HCT116 (cell line): Measurements from ENCODE around the gene TSPAN5. TPM values are rescaled to one million over a fixed set of nuclear protein-coding genes. Genes with fewer than 3 reads are reported as not detected.

Source experiments
- ATAC-seq: fragments of 200-7000 bp; cut with Tn5 transposase; 2 replicates; pipeline ENCODE4 v1.9.1; 2020; ENCODE audit warnings: mild to moderate bottlenecking, moderate library complexity
- BruUV-seq: library from RNA; stranded (reverse); fragments of 400-500 nt; replicated peaks from 2 replicates; lab custom pipeline; 2021; lab: Mats Ljungman, UMichigan
- CTCF ChIA-PET: fragments of 300-600 bp; sonication (Branson Sonifier 250); formaldehyde crosslinking; loops from one replicate; lab custom pipeline; 2021; ENCODE audit warnings: antibody characterized with exemption; lab: Charles Lee
- POLR2A ChIA-PET: fragments of 300-600, 350-600 bp; sonication (Branson Sonifier 250); formaldehyde crosslinking; loops from one replicate; lab custom pipeline; 2021; ENCODE audit warnings: antibody characterized with exemption; lab: Charles Lee
- RAD21 ChIA-PET, 2 experiments: fragments of 300-600 bp; sonication (Branson Sonifier 250); formaldehyde crosslinking; loops; one replicate each; lab custom pipeline; 2023; ENCODE audit warnings: low total read pairs in 2 of 2; ENCODE audit not compliant: uncharacterized antibody in 2 of 2, unreplicated experiment in 2 of 2, low non-redundant PET in 1 of 2; lab: Charles Lee
- DNase-seq: peaks from one replicate; pipeline ENCODE4 v3.0.0-alpha.2; 2010; ENCODE audit warnings: low read depth, low spot score
- H2AFZ ChIP-seq: fragments of 200-600 bp; shearing (Covaris generic), sonication (generic); 2 replicates; pipeline ENCODE4 v1.6.1; 2017; ENCODE audit warnings: low read depth, mixed run types, mixed read lengths, antibody characterized with exemption, low read length; ENCODE audit not compliant: poor library complexity, severe bottlenecking
- H3K27ac ChIP-seq: 2 replicates; pipeline ENCODE4 v1.5.1; 2012; ENCODE audit warnings: low read depth, low read length
- H3K27me3 ChIP-seq: fragments of 200-600 bp; sonication (generic); 2 replicates; pipeline ENCODE4 v1.6.1; 2016; ENCODE audit warnings: mixed run types, low read length, mixed read lengths; ENCODE audit not compliant: insufficient read depth
- H3K36me3 ChIP-seq, 2 experiments: fragments of 200-500 bp in 1 of 2; fragments of 200-600 bp in 1 of 2; sonication (Bioruptor generic) in 1 of 2; sonication (generic) in 1 of 2; 2 replicates each; pipeline versions ENCODE4 v1.5.1 to v1.6.1; 2014 to 2016; ENCODE audit warnings: low read length in 2 of 2, inconsistent platforms in 1 of 2, mixed read lengths in 1 of 2, mixed run types in 1 of 2; ENCODE audit not compliant: insufficient read depth in 2 of 2, control insufficient read depth in 1 of 2
- H3K4me1 ChIP-seq, 2 experiments: fragments of 200-600 bp in 1 of 2; sonication (generic) in 1 of 2; 2 replicates each; pipeline versions ENCODE4 v1.5.1 to v1.6.1; 2012 to 2017; ENCODE audit warnings: low read length in 2 of 2, inconsistent platforms in 1 of 2, mild to moderate bottlenecking in 1 of 2, mixed read lengths in 1 of 2, mixed run types in 1 of 2, moderate library complexity in 1 of 2; ENCODE audit not compliant: insufficient read depth in 2 of 2, control insufficient read depth in 1 of 2
- H3K4me2 ChIP-seq: fragments of 200-600 bp; sonication (generic); 2 replicates; pipeline ENCODE4 v1.6.1; 2017; ENCODE audit warnings: mixed run types, low read length, mixed read lengths
- H3K4me3 ChIP-seq, 2 experiments: fragments of 200-600 bp in 1 of 2; sonication (generic) in 1 of 2; replicated peaks in 1 of 2; 2 replicates each; pipeline ENCODE4 v1.5.1; 2011 to 2016; ENCODE audit warnings: low read length in 2 of 2, control low read depth in 1 of 2, low read depth in 1 of 2, mild to moderate bottlenecking in 1 of 2, mixed read lengths in 1 of 2, mixed run types in 1 of 2
- H3K79me2 ChIP-seq: fragments of 200-600 bp; sonication (generic); 2 replicates; pipeline ENCODE4 v1.6.1; 2017; ENCODE audit warnings: mild to moderate bottlenecking, mixed run types, low read length, moderate library complexity, mixed read lengths; ENCODE audit not compliant: insufficient read depth
- H3K9ac ChIP-seq: fragments of 200-600 bp; sonication (generic); 2 replicates; pipeline ENCODE4 v1.6.1; 2016; ENCODE audit warnings: low read length, mixed read lengths
- H3K9me2 ChIP-seq: fragments of 200-600 bp; sonication (generic), shearing (Covaris generic); 2 replicates; pipeline ENCODE4 v1.6.1; 2017; ENCODE audit warnings: mixed run types, mild to moderate bottlenecking, moderate library complexity; ENCODE audit not compliant: insufficient read depth
- H3K9me3 ChIP-seq, 2 experiments: fragments of 200-500 bp in 1 of 2; fragments of 200-600 bp in 1 of 2; sonication (Bioruptor generic) in 1 of 2; sonication (generic) in 1 of 2; 2 replicates each; pipeline ENCODE4 v1.6.1; 2014 to 2017; ENCODE audit warnings: low read length in 2 of 2, mixed read lengths in 2 of 2, inconsistent platforms in 1 of 2, low read depth in 1 of 2, mild to moderate bottlenecking in 1 of 2, mixed run types in 1 of 2, moderate library complexity in 1 of 2; ENCODE audit not compliant: control insufficient read depth in 1 of 2, insufficient read depth in 1 of 2
- H4K20me1 ChIP-seq: fragments of 200-600 bp; sonication (generic), shearing (Covaris generic); 2 replicates; pipeline ENCODE4 v1.6.1; 2017; ENCODE audit warnings: mixed run types, mild to moderate bottlenecking, moderate library complexity; ENCODE audit not compliant: insufficient read depth
- ELF1 ChIP-seq: IDR thresholded peaks from 2 replicates; pipeline ENCODE4 v1.6.1; 2012; ENCODE audit warnings: low read depth, borderline replicate concordance
- JUND ChIP-seq: IDR thresholded peaks from 2 replicates; pipeline ENCODE4 v1.6.1; 2012
- POLR2AphosphoS5 ChIP-seq: IDR thresholded peaks from 2 replicates; pipeline ENCODE4 v1.6.1; 2011; ENCODE audit warnings: mild to moderate bottlenecking, low read depth, low read length, moderate library complexity
- RAD21 ChIP-seq: IDR thresholded peaks from 2 replicates; pipeline ENCODE4 v1.6.1; 2012; ENCODE audit warnings: low read depth, mild to moderate bottlenecking
- SIN3A ChIP-seq: IDR thresholded peaks from 2 replicates; pipeline ENCODE4 v1.6.1; 2012; ENCODE audit warnings: low read depth
- TCF7L2 ChIP-seq: IDR thresholded peaks from 2 replicates; pipeline ENCODE4 v1.7.0; 2011; ENCODE audit warnings: borderline replicate concordance, inconsistent platforms; ENCODE audit not compliant: insufficient read depth, insufficient read length; ENCODE audit errors: extremely low read depth
- intact Hi-C: fragments of 100-400 bp; cut with micrococcal nuclease; formaldehyde crosslinking; loops from 2 replicates; pipeline ENCODE4 v1.10.0; 2022
- total RNA-seq: library from RNA; stranded (reverse); gene quantifications from one replicate; pipeline ENCODE4 v1.2.1, GENCODE V29; 2021; ENCODE audit not compliant: unreplicated experiment
- TF ChIP-seq, protein P1 (sequence below): IDR thresholded peaks from 2 replicates; pipeline ENCODE4 v1.6.1; 2012; ENCODE audit warnings: low read depth
- TF ChIP-seq, protein P2 (sequence below): IDR thresholded peaks from 2 replicates; pipeline ENCODE4 v1.6.1; 2011; ENCODE audit warnings: mild to moderate bottlenecking, low read length, moderate library complexity; ENCODE audit not compliant: insufficient replicate concordance; ENCODE audit errors: extremely low read depth
- TF ChIP-seq, protein P3 (sequence below): IDR thresholded peaks from 2 replicates; pipeline ENCODE4 v1.6.1; 2012

TSPAN5 gene
- total RNA-seq, 1 experiment from 2014 or later, result 56.8 TPM

DNA sequence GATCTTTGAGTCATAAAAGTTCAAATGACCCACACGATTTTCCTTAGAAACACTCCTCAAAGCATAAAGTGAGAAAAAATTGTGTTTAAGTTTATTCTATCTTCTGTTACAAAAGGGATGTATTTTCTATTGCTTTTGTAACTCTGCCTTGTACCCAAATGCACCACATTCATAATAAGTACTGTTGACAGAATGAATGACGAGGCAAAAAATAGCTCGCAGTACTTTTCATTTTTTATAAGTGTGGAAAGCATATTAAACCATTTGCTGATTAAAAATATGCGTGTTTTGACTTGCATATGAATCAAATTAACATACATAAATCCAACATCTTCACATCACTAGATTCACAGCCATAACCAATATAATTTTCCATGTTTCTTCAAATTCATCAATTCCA, 11.2 kb upstream of the TSPAN5 start:
- RAD21 ChIA-PET, result no interaction called here
- Histone ChIP-seq H4K20me1 (no peaks in the 10 kb centered on the region), H3K4me3 (no peak overlapping the region), H3K9me2 (no peaks in the 10 kb centered on the region), H2AFZ (no peak overlapping the region), H3K27ac (no peak overlapping the region), H3K4me1 (no peaks in the 10 kb centered on the region; a peak in 1 of 4 replicates), H3K27me3 (no peaks in the 10 kb centered on the region), H3K36me3 (no peaks in the 10 kb centered on the region), H3K9me3 (peaks cover 0 to 10% of the 10 kb centered on the region in 2 experiments; a peak in 1 of 4 replicates), H3K9ac (no peak overlapping the region), H3K4me2 (no peak overlapping the region), H3K79me2 (no peaks in the 10 kb centered on the region)
- CTCF ChIA-PET, result no interaction called here
- intact Hi-C loops, result no loop called here
- TF ChIP-seq, protein P1, sequence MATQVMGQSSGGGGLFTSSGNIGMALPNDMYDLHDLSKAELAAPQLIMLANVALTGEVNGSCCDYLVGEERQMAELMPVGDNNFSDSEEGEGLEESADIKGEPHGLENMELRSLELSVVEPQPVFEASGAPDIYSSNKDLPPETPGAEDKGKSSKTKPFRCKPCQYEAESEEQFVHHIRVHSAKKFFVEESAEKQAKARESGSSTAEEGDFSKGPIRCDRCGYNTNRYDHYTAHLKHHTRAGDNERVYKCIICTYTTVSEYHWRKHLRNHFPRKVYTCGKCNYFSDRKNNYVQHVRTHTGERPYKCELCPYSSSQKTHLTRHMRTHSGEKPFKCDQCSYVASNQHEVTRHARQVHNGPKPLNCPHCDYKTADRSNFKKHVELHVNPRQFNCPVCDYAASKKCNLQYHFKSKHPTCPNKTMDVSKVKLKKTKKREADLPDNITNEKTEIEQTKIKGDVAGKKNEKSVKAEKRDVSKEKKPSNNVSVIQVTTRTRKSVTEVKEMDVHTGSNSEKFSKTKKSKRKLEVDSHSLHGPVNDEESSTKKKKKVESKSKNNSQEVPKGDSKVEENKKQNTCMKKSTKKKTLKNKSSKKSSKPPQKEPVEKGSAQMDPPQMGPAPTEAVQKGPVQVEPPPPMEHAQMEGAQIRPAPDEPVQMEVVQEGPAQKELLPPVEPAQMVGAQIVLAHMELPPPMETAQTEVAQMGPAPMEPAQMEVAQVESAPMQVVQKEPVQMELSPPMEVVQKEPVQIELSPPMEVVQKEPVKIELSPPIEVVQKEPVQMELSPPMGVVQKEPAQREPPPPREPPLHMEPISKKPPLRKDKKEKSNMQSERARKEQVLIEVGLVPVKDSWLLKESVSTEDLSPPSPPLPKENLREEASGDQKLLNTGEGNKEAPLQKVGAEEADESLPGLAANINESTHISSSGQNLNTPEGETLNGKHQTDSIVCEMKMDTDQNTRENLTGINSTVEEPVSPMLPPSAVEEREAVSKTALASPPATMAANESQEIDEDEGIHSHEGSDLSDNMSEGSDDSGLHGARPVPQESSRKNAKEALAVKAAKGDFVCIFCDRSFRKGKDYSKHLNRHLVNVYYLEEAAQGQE, result no peak
- TF ChIP-seq, protein P2, sequence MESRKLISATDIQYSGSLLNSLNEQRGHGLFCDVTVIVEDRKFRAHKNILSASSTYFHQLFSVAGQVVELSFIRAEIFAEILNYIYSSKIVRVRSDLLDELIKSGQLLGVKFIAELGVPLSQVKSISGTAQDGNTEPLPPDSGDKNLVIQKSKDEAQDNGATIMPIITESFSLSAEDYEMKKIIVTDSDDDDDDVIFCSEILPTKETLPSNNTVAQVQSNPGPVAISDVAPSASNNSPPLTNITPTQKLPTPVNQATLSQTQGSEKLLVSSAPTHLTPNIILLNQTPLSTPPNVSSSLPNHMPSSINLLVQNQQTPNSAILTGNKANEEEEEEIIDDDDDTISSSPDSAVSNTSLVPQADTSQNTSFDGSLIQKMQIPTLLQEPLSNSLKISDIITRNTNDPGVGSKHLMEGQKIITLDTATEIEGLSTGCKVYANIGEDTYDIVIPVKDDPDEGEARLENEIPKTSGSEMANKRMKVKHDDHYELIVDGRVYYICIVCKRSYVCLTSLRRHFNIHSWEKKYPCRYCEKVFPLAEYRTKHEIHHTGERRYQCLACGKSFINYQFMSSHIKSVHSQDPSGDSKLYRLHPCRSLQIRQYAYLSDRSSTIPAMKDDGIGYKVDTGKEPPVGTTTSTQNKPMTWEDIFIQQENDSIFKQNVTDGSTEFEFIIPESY, result no peak
- no peak for TF ChIP-seq JUND
- no peak for TF ChIP-seq ELF1
- TF ChIP-seq, protein P3, sequence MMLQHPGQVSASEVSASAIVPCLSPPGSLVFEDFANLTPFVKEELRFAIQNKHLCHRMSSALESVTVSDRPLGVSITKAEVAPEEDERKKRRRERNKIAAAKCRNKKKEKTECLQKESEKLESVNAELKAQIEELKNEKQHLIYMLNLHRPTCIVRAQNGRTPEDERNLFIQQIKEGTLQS, result no peak
- no peak for TF ChIP-seq TCF7L2
- no peak for TF ChIP-seq RAD21
- TF ChIP-seq SIN3A, result no peak
- TF ChIP-seq POLR2AphosphoS5, result no peak
- POLR2A ChIA-PET, result no interaction called here
- BruUV-seq, result no TSS peak
- DNase-seq (no peak), ATAC-seq (no peak)
